Parathyroid adenoma (tissue), 2 donors: ENCODE results near the gene ZNF346.

Experiments used
- H2AFZ ChIP-seq: fragments of 300-600 bp; sonication (generic); one replicate; pipeline ENCODE4 v1.7.0; 2017; ENCODE audit warnings: antibody characterized with exemption, mild to moderate bottlenecking
- H3K27ac ChIP-seq: fragments of 300-600 bp; sonication (generic); one replicate; pipeline ENCODE4 v1.7.0; 2017
- H3K27me3 ChIP-seq: fragments of 300-600 bp; sonication (generic); one replicate; pipeline ENCODE4 v1.7.0; 2017; ENCODE audit warnings: low read length; ENCODE audit not compliant: control insufficient read depth, insufficient read depth
- H3K36me3 ChIP-seq: fragments of 300-600 bp; sonication (generic); one replicate; pipeline ENCODE4 v1.7.0; 2017; ENCODE audit warnings: low read length; ENCODE audit not compliant: control insufficient read depth, insufficient read depth
- H3K4me1 ChIP-seq: fragments of 300-600 bp; sonication (generic); one replicate; pipeline ENCODE4 v1.7.0; 2017; ENCODE audit warnings: control low read depth
- H3K4me2 ChIP-seq: fragments of 300-600 bp; sonication (generic); one replicate; pipeline ENCODE4 v1.7.0; 2017; ENCODE audit warnings: low read length
- H3K4me3 ChIP-seq: fragments of 300-600 bp; sonication (generic); one replicate; pipeline ENCODE4 v1.7.0; 2017; ENCODE audit warnings: low read depth, low read length
- H3K79me2 ChIP-seq: fragments of 300-600 bp; sonication (generic); one replicate; pipeline ENCODE4 v1.7.0; 2017; ENCODE audit warnings: control low read depth
- H3K9ac ChIP-seq: fragments of 300-600 bp; sonication (generic); one replicate; pipeline ENCODE4 v1.7.0; 2017; ENCODE audit warnings: mild to moderate bottlenecking
- H3K9me3 ChIP-seq: fragments of 300-600 bp; sonication (generic); one replicate; pipeline ENCODE4 v1.7.0; 2017; ENCODE audit warnings: low read length; ENCODE audit not compliant: control insufficient read depth
- TF ChIP-seq, protein P1 (sequence below): fragments of 300-600 bp; sonication (generic); IDR thresholded peaks from one replicate; pipeline ENCODE4 v1.7.0; 2017; ENCODE audit warnings: antibody characterized with exemption, mild to moderate bottlenecking
- donor health status: primary hyperparathyroidism.

Gene ZNF346

DNA sequence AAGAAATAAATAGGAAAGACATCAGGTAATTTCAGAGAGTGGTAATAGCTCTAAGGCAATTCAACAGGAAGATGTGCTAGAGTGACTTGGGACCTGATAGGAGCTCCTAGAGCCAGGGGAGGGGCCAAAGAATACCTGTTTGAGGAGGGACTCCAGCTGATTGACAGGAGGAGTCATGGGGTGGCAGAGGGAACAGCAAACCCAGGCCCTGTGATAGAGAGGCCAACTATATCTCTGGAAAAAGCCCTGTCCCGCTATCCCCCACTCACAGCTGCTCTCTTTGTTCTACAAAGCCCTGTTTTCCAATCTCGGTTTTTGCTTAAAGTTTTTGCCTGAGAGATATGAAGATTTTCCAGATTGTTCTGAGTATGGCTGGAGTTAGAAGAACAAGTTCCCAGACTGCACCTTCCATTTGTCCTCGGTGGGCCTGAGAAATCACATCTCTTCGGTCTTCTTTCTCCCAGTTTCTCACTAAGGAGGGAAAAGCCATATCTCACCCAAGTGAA lies 102.0 kb downstream of the ZNF346 start:
- H3K9me3 ChIP-seq, result no peaks in the 10 kb centered on the region
- no peak overlapping the region for H3K27ac ChIP-seq
- H3K4me1 ChIP-seq, result no peaks in the 10 kb centered on the region
- H2AFZ ChIP-seq, result no peak overlapping the region
- no peaks in the 10 kb centered on the region for H3K79me2 ChIP-seq
- no peak overlapping the region for H3K4me3 ChIP-seq
- H3K36me3 ChIP-seq, result no peaks in the 10 kb centered on the region
- H3K27me3 ChIP-seq, result no peaks in the 10 kb centered on the region
- H3K9ac ChIP-seq, result no peak overlapping the region
- TF ChIP-seq, protein P1, sequence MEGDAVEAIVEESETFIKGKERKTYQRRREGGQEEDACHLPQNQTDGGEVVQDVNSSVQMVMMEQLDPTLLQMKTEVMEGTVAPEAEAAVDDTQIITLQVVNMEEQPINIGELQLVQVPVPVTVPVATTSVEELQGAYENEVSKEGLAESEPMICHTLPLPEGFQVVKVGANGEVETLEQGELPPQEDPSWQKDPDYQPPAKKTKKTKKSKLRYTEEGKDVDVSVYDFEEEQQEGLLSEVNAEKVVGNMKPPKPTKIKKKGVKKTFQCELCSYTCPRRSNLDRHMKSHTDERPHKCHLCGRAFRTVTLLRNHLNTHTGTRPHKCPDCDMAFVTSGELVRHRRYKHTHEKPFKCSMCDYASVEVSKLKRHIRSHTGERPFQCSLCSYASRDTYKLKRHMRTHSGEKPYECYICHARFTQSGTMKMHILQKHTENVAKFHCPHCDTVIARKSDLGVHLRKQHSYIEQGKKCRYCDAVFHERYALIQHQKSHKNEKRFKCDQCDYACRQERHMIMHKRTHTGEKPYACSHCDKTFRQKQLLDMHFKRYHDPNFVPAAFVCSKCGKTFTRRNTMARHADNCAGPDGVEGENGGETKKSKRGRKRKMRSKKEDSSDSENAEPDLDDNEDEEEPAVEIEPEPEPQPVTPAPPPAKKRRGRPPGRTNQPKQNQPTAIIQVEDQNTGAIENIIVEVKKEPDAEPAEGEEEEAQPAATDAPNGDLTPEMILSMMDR, result no peak
- H3K4me2 ChIP-seq, result no peak overlapping the region

DNA sequence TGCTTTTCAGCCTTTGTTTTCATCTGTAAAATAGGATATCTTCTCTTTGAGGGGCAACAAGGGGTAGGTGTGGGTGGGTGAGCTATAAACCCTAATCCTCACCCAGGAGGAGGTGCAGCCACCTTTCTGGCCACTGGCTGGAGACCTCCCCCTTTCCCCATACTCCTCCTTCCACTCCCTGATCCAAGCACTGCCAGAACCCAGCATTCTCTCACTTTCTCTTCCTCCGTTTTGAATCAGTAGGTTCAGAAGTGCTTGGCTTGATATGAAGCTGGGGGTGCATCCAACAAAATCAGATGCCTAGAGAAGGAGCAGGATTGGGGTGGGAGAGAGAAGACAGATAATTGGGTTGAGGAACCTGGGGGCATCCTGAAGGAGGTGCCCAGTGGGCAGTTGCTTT lies 104.3 kb downstream of the ZNF346 start:
- Histone ChIP-seq H3K27ac (no peak overlapping the region), H3K9me3 (no peaks in the 10 kb centered on the region), H3K4me1 (no peaks in the 10 kb centered on the region), H3K27me3 (no peaks in the 10 kb centered on the region), H3K36me3 (no peaks in the 10 kb centered on the region), H3K9ac (no peak overlapping the region), H2AFZ (no peak overlapping the region), H3K4me3 (no peak overlapping the region), H3K79me2 (no peaks in the 10 kb centered on the region), H3K4me2 (no peak overlapping the region)
- TF ChIP-seq, protein P1, result no peak

DNA sequence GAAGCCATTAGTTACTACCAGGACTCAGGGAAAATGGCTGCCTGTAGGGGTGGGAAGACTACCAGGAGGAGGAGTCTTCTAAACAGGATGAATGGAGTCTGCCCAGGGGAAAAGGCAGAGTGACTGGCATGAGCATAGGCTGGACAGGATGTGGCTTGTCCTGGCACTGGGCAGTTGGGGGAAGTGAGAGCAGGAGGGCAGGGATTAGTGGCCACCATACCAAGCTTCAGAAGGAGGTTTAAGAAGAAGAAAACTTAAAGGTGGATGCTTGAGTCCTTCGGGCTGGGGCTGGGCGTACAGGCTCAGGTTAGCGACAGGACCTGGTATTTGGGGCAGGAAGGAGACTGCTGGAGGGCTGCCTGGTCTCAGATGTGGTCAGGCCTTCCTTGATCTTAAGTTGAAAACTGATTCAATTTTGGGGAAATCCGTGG lies 106.1 kb downstream of the ZNF346 start:
- TF ChIP-seq, protein P1, result no peak
- H3K27ac ChIP-seq, result no peak overlapping the region

DNA sequence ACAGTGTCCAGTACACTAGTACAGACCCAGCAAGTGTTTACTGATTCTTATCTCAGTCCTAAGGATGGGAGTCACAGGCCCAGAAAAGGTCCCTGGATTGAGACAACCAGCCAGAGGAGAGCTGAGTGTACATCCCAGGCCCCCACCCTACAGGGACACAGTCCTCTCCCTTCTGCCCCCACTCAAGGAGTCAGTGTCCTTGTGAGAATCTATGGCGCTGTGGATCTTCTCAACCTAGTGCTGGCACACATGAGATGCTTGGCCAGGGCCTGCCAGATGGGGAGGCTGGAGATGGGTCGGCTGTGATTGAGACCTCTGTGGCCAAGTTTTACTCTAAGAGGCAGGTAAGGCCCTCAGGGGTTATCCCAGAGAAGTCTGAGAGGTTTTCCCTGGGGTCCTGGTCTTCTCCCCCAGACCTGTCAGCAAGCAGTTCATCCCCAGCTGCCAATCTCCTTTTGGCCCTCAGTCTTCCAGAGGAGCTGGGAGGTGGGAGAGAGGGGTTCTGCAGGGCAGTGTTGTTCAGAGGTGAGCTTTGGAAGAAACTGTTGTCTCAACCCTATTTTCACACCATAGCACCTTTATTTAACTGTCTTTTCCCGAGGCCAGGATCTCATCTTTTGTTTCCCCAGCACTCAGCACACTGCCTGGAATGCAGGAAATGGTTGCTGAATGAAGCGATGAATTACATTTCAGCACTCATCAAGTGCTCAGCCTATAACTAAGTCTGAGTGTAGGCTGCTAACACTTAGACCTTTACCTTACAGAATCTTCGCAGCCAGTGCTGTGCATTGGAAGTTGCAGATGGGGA lies 107.9 kb downstream of the ZNF346 start:
- H3K4me3 ChIP-seq, result no peak overlapping the region
- TF ChIP-seq, protein P1, result no peak
- H3K27me3 ChIP-seq, result no peaks in the 10 kb centered on the region
- no peak overlapping the region for H3K4me2 ChIP-seq
- no peaks in the 10 kb centered on the region for H3K36me3 ChIP-seq
- H3K9me3 ChIP-seq, result no peaks in the 10 kb centered on the region
- no peaks in the 10 kb centered on the region for H3K79me2 ChIP-seq
- H2AFZ ChIP-seq, result no peak overlapping the region
- no peak overlapping the region for H3K9ac ChIP-seq
- H3K4me1 ChIP-seq, result peaks cover 8% of the 10 kb centered on the region
- H3K27ac ChIP-seq, result no peak overlapping the region

More for the DNA sequence above, 106.1 kb downstream of the ZNF346 start:
- H3K36me3 ChIP-seq, result no peaks in the 10 kb centered on the region
- no peaks in the 10 kb centered on the region for H3K9me3 ChIP-seq
- H2AFZ ChIP-seq, result peak overlapping the region; percentile 53
- no peak overlapping the region for H3K4me2 ChIP-seq
- H3K4me1 ChIP-seq, result no peaks in the 10 kb centered on the region
- H3K27me3 ChIP-seq, result no peaks in the 10 kb centered on the region
- H3K4me3 ChIP-seq, result no peak overlapping the region
- no peaks in the 10 kb centered on the region for H3K79me2 ChIP-seq
- H3K9ac ChIP-seq, result no peak overlapping the region
